ENCODE measurements around the gene FAM174C.

The FAM174C gene

GRCh38 chr19:1281569-1282287 lies 6.4 kb downstream of the FAM174C start:
- H3F3A ChIP-seq (ENCODE audit: low read depth): no peaks in the 10 kb centered on the region
- H3K4me2 ChIP-seq (ENCODE audit: low read depth, low read length, poor library complexity, severe bottlenecking): no peak overlapping the region
- H3K79me2 ChIP-seq (ENCODE audit: insufficient read depth, low read length): peaks cover 6% of the 10 kb centered on the region; the same call in 1 of the 2 replicates
- peaks cover under 1% of the 10 kb centered on the region for H3K4me1 ChIP-seq (ENCODE audit: insufficient read depth, low read length, poor library complexity, severe bottlenecking)
- H4K20me1 ChIP-seq (ENCODE audit: insufficient read depth, low read length, poor library complexity, severe bottlenecking): peaks cover under 1% of the 10 kb centered on the region
- no peaks in the 10 kb centered on the region for H3K9me2 ChIP-seq (replicated peaks; ENCODE audit: low read depth, low read length)
- no peak overlapping the region for H3K9ac ChIP-seq (ENCODE audit: low read depth, low read length, poor library complexity, severe bottlenecking)
- TF ChIP-seq, protein P1, sequence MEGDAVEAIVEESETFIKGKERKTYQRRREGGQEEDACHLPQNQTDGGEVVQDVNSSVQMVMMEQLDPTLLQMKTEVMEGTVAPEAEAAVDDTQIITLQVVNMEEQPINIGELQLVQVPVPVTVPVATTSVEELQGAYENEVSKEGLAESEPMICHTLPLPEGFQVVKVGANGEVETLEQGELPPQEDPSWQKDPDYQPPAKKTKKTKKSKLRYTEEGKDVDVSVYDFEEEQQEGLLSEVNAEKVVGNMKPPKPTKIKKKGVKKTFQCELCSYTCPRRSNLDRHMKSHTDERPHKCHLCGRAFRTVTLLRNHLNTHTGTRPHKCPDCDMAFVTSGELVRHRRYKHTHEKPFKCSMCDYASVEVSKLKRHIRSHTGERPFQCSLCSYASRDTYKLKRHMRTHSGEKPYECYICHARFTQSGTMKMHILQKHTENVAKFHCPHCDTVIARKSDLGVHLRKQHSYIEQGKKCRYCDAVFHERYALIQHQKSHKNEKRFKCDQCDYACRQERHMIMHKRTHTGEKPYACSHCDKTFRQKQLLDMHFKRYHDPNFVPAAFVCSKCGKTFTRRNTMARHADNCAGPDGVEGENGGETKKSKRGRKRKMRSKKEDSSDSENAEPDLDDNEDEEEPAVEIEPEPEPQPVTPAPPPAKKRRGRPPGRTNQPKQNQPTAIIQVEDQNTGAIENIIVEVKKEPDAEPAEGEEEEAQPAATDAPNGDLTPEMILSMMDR (conservative IDR thresholded peaks at IDR 0.05; ENCODE audit: low read length): no peak
- no peak for TF ChIP-seq EZH2phosphoT487 (IDR thresholded peaks at IDR 0.05; ENCODE audit: borderline replicate concordance)
- H3K36me3 ChIP-seq (ENCODE audit: insufficient read depth, low read length): peaks cover 9% of the 10 kb centered on the region; the same call in 1 of the 2 replicates
- no peak overlapping the region for H3K4me3 ChIP-seq (ENCODE audit: low read length, poor library complexity, severe bottlenecking)
- no peaks in the 10 kb centered on the region for H3K9me3 ChIP-seq (ENCODE audit: insufficient read depth, low read depth, low read length)
- no peak overlapping the region for H2AFZ ChIP-seq (ENCODE audit: low read length)
- no peaks in the 10 kb centered on the region for H3K27me3 ChIP-seq (ENCODE audit: insufficient read depth, low read length, poor library complexity, severe bottlenecking)

DNA sequence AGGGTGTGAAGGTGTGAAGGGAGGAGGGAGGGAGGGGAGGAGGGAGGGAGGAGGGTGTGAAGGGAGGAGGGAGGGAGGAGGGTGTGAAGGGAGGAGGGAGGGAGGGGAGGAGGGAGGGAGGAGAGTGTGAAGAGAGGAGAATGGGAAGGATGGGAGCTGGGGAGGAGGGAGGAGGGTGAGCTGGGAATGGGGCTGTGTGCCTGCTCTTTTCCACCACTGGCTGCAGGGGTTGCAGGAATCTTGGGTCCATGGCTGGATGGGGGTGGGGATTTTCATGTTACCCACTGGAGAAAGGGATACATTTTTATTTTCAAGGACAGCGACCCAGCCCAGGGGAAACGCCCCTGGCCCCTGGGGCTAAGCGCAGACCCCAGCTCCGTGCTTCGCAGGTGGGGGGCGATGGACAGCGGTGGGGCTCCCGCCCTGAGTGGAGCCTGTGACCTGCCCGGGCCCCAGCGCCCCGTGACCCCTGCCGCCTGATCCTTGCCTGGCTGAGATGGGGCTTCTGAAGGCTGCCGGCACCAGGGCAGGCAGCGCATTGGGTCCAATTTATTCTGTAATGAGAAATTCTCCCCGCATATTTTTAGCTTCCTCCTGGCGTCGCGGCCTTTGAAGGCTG lies 7.4 kb downstream of the FAM174C start:
- no peak overlapping the region for H3K9ac ChIP-seq (ENCODE audit: low read depth, low read length, poor library complexity, severe bottlenecking)
- no peak overlapping the region for H3K4me2 ChIP-seq (ENCODE audit: low read depth, low read length, poor library complexity, severe bottlenecking)
- H4K20me1 ChIP-seq (ENCODE audit: insufficient read depth, low read length, poor library complexity, severe bottlenecking): no peaks in the 10 kb centered on the region
- no peaks in the 10 kb centered on the region for H3K4me1 ChIP-seq (ENCODE audit: insufficient read depth, low read length, poor library complexity, severe bottlenecking)
- H3K79me2 ChIP-seq (ENCODE audit: insufficient read depth, low read length): no peaks in the 10 kb centered on the region
- no peaks in the 10 kb centered on the region for H3K9me3 ChIP-seq (ENCODE audit: insufficient read depth, low read depth, low read length)
- no peak overlapping the region for H2AFZ ChIP-seq (ENCODE audit: low read length)
- H3K4me3 ChIP-seq (ENCODE audit: low read length, poor library complexity, severe bottlenecking): no peak overlapping the region
- no peak for TF ChIP-seq EZH2phosphoT487 (IDR thresholded peaks at IDR 0.05; ENCODE audit: borderline replicate concordance)
- TF ChIP-seq, protein P1 (conservative IDR thresholded peaks at IDR 0.05; ENCODE audit: low read length): no peak
- H3K9me2 ChIP-seq (replicated peaks; ENCODE audit: low read depth, low read length): no peaks in the 10 kb centered on the region
- no peaks in the 10 kb centered on the region for H3K27me3 ChIP-seq (ENCODE audit: insufficient read depth, low read length, poor library complexity, severe bottlenecking)
- H3K36me3 ChIP-seq (ENCODE audit: insufficient read depth, low read length): peaks cover 9% of the 10 kb centered on the region; the same call in 1 of the 2 replicates
- no peaks in the 10 kb centered on the region for H3F3A ChIP-seq (ENCODE audit: low read depth)

DNA sequence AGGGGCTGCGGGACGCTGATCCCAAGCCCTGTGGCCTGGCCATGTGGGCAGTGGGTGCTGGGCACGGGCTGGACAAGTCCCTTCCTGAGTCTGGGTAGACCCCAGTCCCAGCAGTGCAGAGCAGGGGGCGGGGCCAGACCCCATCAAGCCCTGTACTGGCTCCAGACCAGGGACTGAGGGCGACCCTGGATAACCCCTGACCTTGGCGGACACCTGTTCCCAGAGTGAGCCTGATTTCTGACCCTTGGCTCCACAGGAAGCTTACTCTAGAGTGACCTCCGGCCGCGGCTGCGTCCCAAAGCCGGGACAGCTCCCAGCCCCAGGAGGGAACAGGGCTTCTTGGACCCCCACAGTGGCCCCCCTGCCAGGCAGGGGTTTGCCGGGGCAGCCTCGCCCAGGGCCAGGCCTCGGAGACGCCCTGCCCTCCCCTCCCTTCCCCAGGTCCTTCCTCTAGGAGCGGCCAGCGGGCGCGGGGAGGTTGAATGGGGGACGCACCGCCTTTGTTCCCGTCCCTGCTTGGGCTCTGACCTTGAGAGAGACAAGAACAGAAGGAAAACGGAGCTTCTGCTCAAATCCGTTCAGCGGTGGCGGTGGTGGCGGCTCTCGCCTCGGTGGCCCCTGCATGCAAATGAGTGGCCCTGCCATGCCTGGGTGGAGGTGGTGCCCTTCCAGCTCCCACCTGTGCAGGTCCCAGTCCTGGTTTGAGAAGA lies 8.0 kb downstream of the FAM174C start:
- Histone ChIP-seq H3F3A (ENCODE audit: low read depth) (no peaks in the 10 kb centered on the region), H3K9ac (ENCODE audit: low read depth, low read length, poor library complexity, severe bottlenecking) (no peak overlapping the region), H3K4me2 (ENCODE audit: low read depth, low read length, poor library complexity, severe bottlenecking) (no peak overlapping the region), H4K20me1 (ENCODE audit: insufficient read depth, low read length, poor library complexity, severe bottlenecking) (no peaks in the 10 kb centered on the region), H3K4me1 (ENCODE audit: insufficient read depth, low read length, poor library complexity, severe bottlenecking) (no peaks in the 10 kb centered on the region), H3K9me3 (ENCODE audit: insufficient read depth, low read depth, low read length) (no peaks in the 10 kb centered on the region), H2AFZ (ENCODE audit: low read length) (no peak overlapping the region), H3K79me2 (ENCODE audit: insufficient read depth, low read length) (no peaks in the 10 kb centered on the region), H3K4me3 (ENCODE audit: low read length, poor library complexity, severe bottlenecking) (no peak overlapping the region), H3K27me3 (ENCODE audit: insufficient read depth, low read length, poor library complexity, severe bottlenecking) (no peaks in the 10 kb centered on the region), H3K36me3 (ENCODE audit: insufficient read depth, low read length) (peaks cover 9% of the 10 kb centered on the region; the same call in 1 of the 2 replicates), H3K9me2 (replicated peaks; ENCODE audit: low read depth, low read length) (no peaks in the 10 kb centered on the region)
- TF ChIP-seq, protein P1 (conservative IDR thresholded peaks at IDR 0.05; ENCODE audit: low read length): no peak
- TF ChIP-seq EZH2phosphoT487 (IDR thresholded peaks at IDR 0.05; ENCODE audit: borderline replicate concordance): no peak

Data from Loucy (cell line).